Hepatocyte (in vitro differentiated cells): ENCODE measurements around the gene DIRAS3. TPM values are rescaled to one million over a fixed set of nuclear protein-coding genes. Genes with fewer than 3 reads are reported as not detected.

Experiments
- DNase-seq: peaks from one replicate; pipeline ENCODE4 v3.0.0-alpha.2; 2016; ENCODE audit warnings: low spot score
- H2AFZ ChIP-seq: fragments of 200-600 bp; sonication (generic); 2 replicates; pipeline ENCODE4 v1.6.0; 2016; ENCODE audit warnings: antibody characterized with exemption, mild to moderate bottlenecking
- H3K27ac ChIP-seq: fragments of 200-600 bp; sonication (generic); 2 replicates; pipeline ENCODE4 v1.5.1; 2016; ENCODE audit warnings: mild to moderate bottlenecking
- H3K27me3 ChIP-seq: fragments of 200-600 bp; sonication (generic); 2 replicates; pipeline ENCODE4 v1.6.1; 2016
- H3K36me3 ChIP-seq: fragments of 200-600 bp; sonication (generic); replicated peaks from 2 replicates; pipeline ENCODE4 v1.5.1; 2016; ENCODE audit warnings: low read depth; ENCODE audit not compliant: insufficient read depth
- H3K4me1 ChIP-seq: fragments of 200-600 bp; sonication (generic); 2 replicates; pipeline ENCODE4 v1.5.1; 2016; ENCODE audit warnings: mild to moderate bottlenecking, moderate library complexity; ENCODE audit not compliant: insufficient read depth
- H3K4me2 ChIP-seq: fragments of 200-600 bp; sonication (generic); 2 replicates; pipeline ENCODE4 v1.6.0; 2016
- H3K4me3 ChIP-seq: fragments of 200-600 bp; sonication (generic); 2 replicates; pipeline ENCODE4 v1.5.1; 2016; ENCODE audit warnings: mild to moderate bottlenecking
- H3K79me2 ChIP-seq: fragments of 200-600 bp; sonication (generic); 2 replicates; pipeline ENCODE4 v1.6.0; 2017; ENCODE audit warnings: mild to moderate bottlenecking
- H3K9me2 ChIP-seq: fragments of 200-600 bp; sonication (generic); replicated peaks from 2 replicates; pipeline ENCODE4 v1.6.0; 2017; ENCODE audit warnings: mild to moderate bottlenecking; ENCODE audit not compliant: insufficient read depth
- H3K9me3 ChIP-seq: fragments of 200-600 bp; sonication (generic); 2 replicates; pipeline ENCODE4 v1.5.1; 2016; ENCODE audit warnings: low read depth, mild to moderate bottlenecking
- H4K20me1 ChIP-seq: fragments of 200-600 bp; sonication (generic); 2 replicates; pipeline ENCODE4 v1.6.0; 2016; ENCODE audit warnings: mild to moderate bottlenecking; ENCODE audit not compliant: insufficient read depth, poor library complexity, severe bottlenecking
- CTCF ChIP-seq: fragments of 200-600 bp; sonication (generic); IDR thresholded peaks from 2 replicates; pipeline ENCODE4 v1.5.1; 2016; ENCODE audit warnings: antibody characterized with exemption, mild to moderate bottlenecking; ENCODE audit not compliant: poor library complexity
- EZH2 ChIP-seq: fragments of 200-600 bp; sonication (generic); IDR thresholded peaks from 2 replicates; pipeline ENCODE4 v1.6.1; 2016; ENCODE audit warnings: antibody characterized with exemption, mild to moderate bottlenecking, borderline replicate concordance
- EZH2phosphoT487 ChIP-seq: fragments of 200-600 bp; sonication (generic); IDR thresholded peaks from one replicate; pipeline ENCODE4 v1.6.1; 2018; ENCODE audit warnings: antibody characterized with exemption, mild to moderate bottlenecking, low read depth, moderate library complexity; ENCODE audit not compliant: unreplicated experiment, severe bottlenecking
- WGBS: methylation state at CpG from one replicate; pipeline ENCODE4 v1.1.6; 2016; ENCODE audit warnings: low lambda C conversion rate; ENCODE audit errors: missing lambda C conversion rate; 5-methylcytosine and 5-hydroxymethylcytosine counted together
- polyA plus RNA-seq: library from polyadenylated mRNA; unstranded; fragments of >200 nt; fragmentation: Nextera tagmentation; extraction: Ambion mirVana; gene quantifications from 2 replicates; pipeline ENCODE4 v1.2.1, GENCODE V29; 2016
- total RNA-seq: library from RNA; depleted of rRNA; stranded (reverse); fragments of >200 nt; gene quantifications from 2 replicates; pipeline ENCODE4 v1.2.3, GENCODE V29; 2014

Gene DIRAS3
- total and polyA plus RNA-seq, 2 experiments from 2014 or later: 1.9 to 2.0 TPM

GRCh38 chr1:68016381-68016780 lies 34.0 kb downstream of the DIRAS3 start:
- Histone ChIP-seq H4K20me1 (no peaks in the 10 kb centered on the region), H3K9me3 (no peaks in the 10 kb centered on the region), H3K9me2 (no peaks in the 10 kb centered on the region), H3K36me3 (no peaks in the 10 kb centered on the region), H3K27ac (no peak overlapping the region), H3K27me3 (no peaks in the 10 kb centered on the region), H3K4me2 (no peak overlapping the region), H3K79me2 (no peaks in the 10 kb centered on the region), H3K4me3 (no peak overlapping the region), H3K4me1 (no peaks in the 10 kb centered on the region), H2AFZ (no peak overlapping the region)
- TF ChIP-seq EZH2 (no peak), EZH2phosphoT487 (no peak), CTCF (no peak)
- 61% methylated on average over 2 of the region's 2 CpGs for WGBS
- DNase-seq: no peak

GRCh38 chr1:68015971-68016370 lies 34.5 kb downstream of the DIRAS3 start:
- Histone ChIP-seq H3K36me3 (no peaks in the 10 kb centered on the region), H2AFZ (no peak overlapping the region), H3K27ac (no peak overlapping the region), H4K20me1 (no peaks in the 10 kb centered on the region), H3K4me3 (no peak overlapping the region), H3K79me2 (no peaks in the 10 kb centered on the region), H3K27me3 (no peaks in the 10 kb centered on the region), H3K9me2 (no peaks in the 10 kb centered on the region), H3K4me2 (no peak overlapping the region), H3K9me3 (no peaks in the 10 kb centered on the region), H3K4me1 (no peaks in the 10 kb centered on the region)
- DNase-seq: no peak
- TF ChIP-seq CTCF (no peak), EZH2phosphoT487 (no peak), EZH2 (no peak)
- WGBS: 90% methylated on average over 3 of the region's 3 CpGs

- Histone ChIP-seq H3K27ac (no peak overlapping the region), H3K27me3 (no peaks in the 10 kb centered on the region), H3K79me2 (no peaks in the 10 kb centered on the region), H3K4me2 (no peak overlapping the region), H3K4me1 (no peaks in the 10 kb centered on the region), H3K4me3 (no peak overlapping the region), H3K9me3 (no peaks in the 10 kb centered on the region), H3K9me2 (no peaks in the 10 kb centered on the region), H3K36me3 (no peaks in the 10 kb centered on the region), H2AFZ (no peak overlapping the region), H4K20me1 (no peaks in the 10 kb centered on the region)
- WGBS: 91% methylated on average over 2 of the region's 2 CpGs
- TF ChIP-seq EZH2 (no peak), EZH2phosphoT487 (no peak), CTCF (no peak)
- DNase-seq: no peak
Measured at GRCh38 chr1:68015369-68015768, 35.1 kb downstream of the DIRAS3 start.

- Histone ChIP-seq H3K79me2 (no peaks in the 10 kb centered on the region), H3K27me3 (no peaks in the 10 kb centered on the region), H3K27ac (no peak overlapping the region), H4K20me1 (no peaks in the 10 kb centered on the region), H2AFZ (no peak overlapping the region), H3K9me3 (no peaks in the 10 kb centered on the region), H3K4me3 (no peak overlapping the region), H3K36me3 (no peaks in the 10 kb centered on the region), H3K4me1 (no peaks in the 10 kb centered on the region), H3K4me2 (no peak overlapping the region), H3K9me2 (no peaks in the 10 kb centered on the region)
- DNase-seq: no peak
- WGBS: 98% methylated on average over 4 of the region's 4 CpGs
- TF ChIP-seq EZH2: no peak
- no peak for TF ChIP-seq CTCF
- no peak for TF ChIP-seq EZH2phosphoT487
Measured at GRCh38 chr1:68013351-68013750, 37.1 kb downstream of the DIRAS3 start.
